Measurements from ENCODE around the gene KCNK3.

KCNK3 gene

DNA sequence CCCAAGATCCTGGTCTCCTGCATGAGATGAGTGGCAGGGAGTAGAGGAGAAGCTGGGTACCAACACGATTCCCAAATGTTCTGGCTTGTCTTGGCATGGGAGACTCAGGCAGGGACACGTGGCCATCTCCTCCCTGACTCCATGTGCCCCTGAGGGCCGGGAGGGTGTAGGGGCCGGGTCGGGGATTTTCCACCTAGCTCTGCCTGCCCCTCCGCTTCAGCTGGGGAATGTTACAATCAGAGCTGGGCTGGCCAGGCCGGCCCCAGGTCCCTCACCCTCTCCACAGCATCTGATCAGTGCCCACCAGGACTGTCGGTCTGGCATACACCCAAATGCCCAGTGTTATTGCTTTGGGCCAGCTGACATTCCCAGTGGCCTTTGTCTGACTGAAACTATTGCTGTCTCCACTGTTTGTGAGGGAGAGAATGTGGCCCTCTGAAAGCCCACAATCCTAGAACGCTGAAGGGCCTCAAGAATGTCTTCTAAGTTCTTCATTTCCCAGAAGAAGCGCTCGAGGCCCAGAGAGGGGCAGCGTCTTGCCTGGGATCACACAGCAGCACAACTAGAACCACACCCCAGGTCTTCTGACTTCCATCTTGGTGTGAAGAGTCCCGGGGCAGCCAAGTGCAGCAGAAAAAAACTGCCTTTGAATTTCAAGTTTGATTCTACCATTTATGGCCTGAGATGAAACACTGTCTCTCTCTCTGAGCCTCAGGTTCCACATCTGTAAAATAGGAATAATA lies 23.2 kb downstream of the KCNK3 start:
- DNase-seq = no peak

DNA sequence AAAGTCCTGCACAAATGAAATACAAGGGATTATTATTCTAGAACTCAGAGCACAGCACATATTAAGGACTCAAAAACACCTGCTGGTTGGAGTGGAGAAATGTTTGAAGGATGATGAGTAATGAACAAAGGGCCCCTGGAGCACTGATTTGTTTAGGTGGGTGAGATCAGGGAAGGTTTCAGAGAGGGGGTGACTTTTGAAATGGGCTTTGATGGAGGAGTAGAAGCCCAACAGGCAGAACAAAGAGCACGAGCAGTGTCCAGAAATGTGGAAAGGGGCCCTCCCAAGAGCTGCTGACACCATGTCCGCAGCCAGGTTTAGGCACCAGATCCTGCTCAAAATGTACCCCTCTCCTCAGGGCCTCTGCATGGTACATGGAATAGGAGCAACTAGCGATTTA lies 23.8 kb downstream of the KCNK3 start:
- DNase-seq = no peak

DNA sequence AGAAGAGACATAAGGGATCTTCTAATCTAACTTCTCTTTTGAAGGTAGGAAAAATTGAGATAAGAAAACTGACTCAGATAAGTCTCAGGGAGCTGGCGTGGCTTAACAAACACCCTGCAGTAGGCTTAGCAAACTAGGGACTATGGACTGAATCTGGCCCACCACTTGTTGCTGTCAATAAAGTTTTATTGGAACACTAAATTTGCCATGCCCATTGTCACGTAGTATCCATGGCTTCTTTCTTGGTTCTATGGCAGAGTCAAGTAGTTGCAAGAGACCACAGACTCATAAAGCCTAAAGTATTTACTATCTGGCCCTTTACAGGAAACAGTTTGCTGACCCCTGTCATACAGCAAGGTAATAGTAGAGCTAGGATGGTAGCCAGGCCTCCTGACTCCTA lies 24.2 kb downstream of the KCNK3 start:
- no peak for DNase-seq

DNA sequence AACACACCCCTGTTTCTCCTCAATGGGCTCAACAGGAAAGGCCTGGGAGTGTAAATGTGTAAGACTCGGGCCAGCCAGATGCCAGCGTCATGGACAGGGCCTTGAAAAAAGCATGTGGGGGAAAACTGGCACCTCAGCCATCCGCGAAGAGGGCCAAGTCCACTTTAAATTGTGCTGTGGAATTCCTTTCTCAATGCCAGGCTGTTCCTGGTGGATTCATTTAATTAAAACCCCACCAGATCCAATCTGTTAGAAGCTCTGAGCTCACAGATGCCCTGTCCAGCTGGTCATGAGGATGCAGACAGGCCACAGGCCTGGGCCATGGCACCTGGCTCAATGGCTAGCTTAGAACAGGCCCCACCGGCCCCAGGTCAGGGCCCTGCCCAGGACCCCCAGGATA lies 24.8 kb downstream of the KCNK3 start:
- DNase-seq = no peak

DNA sequence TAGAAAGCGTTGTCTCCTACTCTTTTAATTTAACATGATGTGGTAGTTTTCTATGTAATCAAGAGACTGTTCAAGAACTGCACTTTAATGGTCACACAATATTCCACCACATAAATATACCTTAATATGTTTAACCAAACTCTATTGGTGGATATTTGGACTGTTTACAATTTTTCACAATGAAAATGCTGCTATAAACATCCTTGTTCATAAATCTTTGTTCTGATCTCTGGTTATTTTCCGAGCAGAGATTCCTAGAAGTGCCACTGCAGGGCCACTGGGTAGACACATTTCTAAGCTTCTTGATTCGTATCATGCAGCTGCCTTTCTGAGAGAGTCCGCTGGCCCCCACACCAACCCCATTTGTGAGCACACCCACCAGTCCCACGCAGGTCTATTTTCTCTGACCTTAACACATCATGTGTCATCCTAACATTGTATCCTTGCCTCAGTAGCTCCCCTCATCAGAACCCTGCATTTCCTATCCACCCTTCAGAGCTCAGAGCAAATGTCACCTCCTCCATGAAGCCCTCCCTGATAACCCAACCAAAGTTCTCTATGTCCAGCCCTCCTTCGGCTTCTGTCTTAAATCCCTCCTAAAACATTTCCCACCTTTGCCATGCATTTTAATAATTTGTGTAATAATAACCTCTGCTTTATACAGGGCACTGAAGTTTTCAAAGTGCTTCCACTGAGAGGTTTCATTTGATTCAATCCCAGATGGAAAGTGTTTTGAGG lies 26.6 kb downstream of the KCNK3 start:
- no peak for DNase-seq

DNA sequence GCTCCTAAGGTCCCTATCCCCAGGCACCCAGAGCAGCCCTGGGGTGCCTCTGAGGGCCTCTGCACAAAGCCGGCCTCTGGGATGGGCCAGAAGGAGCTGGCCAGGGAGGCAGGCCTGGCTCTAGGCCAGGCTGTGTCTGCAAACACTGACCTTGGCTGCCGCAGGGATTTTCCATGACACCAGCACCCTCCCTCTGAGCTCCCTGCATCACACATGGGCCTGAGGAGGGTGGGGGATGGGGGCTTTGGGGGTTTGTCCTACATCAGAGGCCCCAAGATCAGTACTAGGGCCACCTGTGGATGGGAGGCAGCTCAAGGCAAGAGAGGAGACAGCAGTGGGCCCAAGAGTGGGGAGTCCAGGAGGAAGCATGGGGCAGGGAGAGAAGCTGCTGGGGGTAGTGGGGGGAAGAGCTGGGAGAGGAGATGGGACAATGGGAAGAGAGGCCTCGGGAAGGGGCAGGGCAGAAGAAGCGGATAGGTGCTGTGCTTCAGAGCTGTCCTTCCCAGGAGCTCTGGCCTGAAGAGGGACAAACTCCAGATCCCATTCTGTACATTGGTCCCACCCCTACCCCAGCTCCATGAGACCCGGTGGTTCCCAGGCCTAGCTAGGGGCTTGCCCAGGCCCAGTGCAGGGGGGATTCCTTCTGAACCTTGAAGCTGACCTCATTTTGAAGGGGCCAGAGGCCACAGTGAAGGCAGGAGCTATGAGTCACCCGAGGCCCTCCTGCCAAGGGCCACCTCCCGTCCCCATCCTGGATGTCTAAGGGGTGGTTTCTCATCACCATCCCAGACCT lies 28.0 kb downstream of the KCNK3 start:
- no peak for DNase-seq

DNA sequence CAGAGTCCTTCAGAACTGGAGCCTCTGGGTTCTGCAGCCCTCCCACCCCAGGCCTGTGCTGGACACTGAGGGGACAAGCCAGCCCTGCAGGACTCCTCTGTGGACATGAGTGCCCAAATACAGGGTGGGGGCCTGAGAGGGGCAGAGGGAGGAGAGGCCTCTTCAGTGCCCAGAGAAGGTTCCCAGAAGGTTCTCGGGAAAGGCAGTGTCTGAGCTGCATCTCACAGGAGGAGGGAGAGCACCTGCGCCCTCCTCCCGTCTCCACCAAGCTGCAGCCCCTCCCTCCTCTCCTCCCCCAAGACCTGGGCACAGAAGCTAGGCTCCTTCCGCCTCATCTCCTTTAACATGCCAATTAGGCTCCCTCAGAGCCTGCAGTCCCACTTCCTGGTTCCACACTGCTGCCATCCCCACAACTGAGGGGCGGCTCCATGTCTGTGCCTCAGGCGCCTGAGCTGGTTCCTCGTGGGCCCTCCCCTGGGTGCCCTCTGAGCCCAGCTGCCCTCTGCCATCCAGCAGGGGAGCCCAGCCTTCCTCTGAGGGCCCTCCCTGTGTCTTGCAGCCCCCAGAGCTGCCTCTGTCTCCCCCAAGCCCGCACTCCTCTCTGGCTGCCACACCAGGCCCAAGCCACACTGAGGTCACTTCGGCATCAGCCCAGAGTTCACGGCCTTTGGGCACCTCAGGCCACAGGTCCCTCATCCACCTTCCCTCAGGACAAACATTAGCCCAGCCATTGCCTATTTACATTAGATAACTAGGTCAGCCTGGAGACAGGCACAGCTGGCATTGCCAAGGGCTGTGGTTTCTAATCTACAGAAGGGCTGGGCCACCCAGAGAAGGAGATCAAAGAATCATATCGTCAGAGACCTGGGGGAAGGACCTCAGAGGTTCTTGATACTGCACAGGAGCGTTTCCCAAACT lies 28.9 kb downstream of the KCNK3 start:
- no peak for DNase-seq

DNA sequence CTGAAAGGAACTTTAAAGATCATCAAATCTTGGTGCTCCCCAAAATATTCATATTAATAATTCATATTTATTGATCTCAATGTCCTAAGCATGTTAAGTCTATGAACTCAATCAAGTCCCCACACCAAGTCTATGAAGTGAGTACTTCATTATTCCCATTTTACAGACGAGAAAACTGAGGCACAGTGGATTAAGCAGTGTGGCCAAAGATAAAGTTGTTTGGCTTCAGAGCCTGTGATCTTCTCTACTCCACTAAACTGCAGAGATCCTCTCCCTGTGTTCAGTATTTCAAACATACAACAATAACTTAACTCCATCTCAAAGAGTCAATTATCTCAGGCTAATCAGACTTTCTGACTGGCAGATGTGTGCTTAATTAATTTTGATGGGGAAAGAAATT lies 29.8 kb downstream of the KCNK3 start:
- no peak for DNase-seq

DNA sequence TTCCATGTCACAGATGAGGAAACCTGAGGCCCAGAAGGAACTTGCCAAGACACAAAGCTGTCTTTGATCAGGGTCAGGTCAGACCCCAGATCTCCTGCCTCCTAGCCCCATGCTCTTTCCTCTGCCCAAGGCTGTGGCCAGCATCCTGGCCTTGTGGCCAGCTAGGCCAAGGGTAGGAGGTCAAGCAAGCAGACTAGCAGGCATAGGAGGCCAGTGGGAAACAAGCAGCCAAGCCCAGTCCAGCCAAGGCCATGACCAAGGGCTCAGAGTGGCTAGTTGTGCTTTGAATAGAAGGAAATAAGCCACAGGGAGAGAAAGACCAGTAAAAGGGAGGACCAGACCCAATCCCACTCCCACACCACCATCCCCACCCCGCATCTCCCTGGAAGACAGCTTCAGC lies 30.4 kb downstream of the KCNK3 start:
- DNase-seq = no peak

DNA sequence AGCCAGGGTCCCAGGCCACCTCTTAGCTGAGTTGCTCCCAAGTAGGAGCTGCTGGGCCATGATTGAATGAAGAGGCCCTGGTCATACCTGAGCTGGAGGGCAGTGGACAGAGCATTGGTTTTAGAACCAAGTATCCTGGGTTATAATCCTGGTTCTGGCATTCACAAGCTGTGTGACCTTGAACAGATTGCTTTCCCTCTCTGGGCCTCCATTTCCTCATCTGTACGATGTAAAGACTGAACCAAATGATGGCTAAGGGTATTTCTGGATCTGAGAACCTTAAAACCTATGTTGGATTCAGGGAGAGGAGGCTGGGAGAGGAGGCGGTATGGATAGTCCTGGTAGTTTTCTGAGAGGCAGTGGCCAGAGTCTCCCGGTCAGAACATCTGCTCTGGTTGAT lies 31.0 kb downstream of the KCNK3 start:
- no peak for DNase-seq

DNA sequence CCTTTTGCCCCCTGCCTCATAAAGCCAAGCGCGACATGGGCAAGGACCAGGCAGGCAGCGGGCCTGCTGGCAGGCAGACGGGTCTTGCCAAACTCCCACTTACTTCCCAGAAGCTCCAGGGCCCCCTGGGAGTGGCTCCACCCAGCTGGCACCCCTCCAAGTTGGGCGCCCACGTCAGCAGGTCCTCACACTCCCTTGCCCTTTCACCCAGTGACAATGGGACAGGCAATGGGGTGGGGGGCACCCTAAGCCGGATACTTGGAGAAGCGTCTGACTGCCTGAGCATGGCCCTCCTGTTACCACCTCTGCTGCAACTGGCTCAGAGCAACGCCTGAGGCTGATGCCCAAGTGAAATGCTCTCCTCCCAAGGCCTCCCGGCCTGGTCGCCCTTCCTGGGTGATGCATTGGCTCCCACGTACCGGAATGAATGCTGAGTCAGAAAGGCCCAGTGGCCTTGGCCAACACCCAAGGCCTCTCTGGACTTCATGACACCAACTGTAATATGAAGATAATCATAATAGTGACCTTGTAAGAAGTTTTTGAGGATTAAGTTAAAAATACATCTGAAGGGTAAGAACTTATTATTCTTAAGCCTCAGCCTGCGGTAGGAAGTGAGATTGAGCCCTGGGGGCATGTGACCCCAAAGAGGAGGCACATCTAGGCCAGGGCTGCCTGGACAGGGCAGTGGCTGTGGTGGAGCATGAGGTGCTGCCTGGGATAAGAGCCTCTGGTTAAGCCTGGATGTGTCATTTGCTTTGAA lies 31.6 kb downstream of the KCNK3 start:
- DNase-seq = no peak

DNA sequence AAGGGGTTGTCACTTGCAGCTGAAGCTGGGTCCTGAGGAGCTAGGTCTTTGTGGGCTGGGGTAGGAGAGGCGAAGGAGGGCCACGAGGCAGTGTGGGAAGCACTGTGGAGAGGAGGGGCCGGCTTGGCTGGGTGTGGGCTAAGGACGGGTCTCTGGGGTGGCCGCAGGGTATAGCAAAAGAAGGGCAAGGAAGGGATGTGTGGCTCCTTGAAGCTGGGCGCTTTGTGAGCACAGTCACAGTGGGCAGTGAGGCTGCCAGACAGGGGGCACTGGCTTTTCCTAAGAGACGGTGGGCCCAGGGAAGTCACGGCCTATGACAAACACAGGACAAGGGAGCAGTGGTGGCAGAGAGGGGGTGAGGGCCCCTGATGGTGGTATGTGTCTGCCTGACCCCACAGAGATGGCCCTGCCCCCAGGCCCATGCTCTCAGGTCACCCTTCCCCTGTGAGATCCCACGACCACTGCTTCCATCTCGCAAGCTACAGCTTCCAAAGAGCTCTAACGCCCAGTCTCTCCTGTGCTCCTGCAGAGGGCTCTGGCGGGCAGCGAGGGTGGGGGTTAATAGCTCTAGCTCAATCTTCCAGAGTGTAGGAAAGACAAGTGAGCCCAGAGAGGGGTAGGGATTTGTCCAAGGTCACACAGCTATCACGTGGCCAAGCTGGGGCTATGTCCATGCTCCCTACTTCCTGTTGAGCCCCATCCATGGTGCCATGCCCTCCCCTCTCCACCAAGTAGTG lies 32.4 kb downstream of the KCNK3 start:
- no peak for DNase-seq

DNA sequence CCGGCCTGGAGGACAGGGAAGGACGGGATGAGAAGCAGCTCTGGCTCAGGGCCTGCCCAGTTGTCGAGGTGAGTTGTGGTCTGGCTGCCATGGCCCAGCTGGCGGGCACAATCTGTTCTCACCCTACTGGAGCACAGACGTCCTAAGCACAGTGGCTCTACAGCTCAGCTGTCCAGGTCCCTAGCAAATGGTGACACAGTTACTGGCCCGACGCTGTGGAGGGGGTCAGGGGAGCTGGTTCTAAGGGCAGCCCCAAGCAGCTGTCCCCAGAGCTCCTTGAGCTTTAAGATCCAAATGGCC lies 32.9 kb downstream of the KCNK3 start:
- no peak for DNase-seq

DNA sequence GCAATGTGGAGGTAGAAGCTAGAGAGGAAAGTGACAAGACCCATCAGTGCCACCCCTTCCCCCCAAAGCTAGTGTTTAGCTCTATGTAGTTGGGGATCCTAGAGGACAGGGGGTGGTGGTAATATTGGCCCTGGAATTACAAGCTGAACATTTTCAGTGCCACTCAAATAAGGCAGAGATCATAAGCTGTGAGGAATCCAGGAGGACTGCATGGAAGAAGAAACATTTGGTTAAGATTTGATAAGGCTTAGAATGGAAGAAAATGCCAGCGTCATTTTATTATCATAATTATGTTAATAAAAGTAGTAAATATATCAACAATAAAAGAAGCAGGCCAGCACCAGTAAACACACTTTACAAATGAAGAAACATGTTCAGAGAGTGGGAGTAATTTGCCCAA lies 33.7 kb downstream of the KCNK3 start:
- DNase-seq = no peak

DNA sequence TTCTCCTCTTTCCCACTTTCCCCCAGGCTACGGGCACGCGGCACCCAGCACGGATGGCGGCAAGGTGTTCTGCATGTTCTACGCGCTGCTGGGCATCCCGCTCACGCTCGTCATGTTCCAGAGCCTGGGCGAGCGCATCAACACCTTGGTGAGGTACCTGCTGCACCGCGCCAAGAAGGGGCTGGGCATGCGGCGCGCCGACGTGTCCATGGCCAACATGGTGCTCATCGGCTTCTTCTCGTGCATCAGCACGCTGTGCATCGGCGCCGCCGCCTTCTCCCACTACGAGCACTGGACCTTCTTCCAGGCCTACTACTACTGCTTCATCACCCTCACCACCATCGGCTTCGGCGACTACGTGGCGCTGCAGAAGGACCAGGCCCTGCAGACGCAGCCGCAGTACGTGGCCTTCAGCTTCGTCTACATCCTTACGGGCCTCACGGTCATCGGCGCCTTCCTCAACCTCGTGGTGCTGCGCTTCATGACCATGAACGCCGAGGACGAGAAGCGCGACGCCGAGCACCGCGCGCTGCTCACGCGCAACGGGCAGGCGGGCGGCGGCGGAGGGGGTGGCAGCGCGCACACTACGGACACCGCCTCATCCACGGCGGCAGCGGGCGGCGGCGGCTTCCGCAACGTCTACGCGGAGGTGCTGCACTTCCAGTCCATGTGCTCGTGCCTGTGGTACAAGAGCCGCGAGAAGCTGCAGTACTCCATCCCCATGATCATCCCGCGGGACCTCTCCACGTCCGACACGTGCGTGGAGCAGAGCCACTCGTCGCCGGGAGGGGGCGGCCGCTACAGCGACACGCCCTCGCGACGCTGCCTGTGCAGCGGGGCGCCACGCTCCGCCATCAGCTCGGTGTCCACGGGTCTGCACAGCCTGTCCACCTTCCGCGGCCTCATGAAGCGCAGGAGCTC lies 35.4 kb downstream of the KCNK3 start:
- DNase-seq = no peak

DNA sequence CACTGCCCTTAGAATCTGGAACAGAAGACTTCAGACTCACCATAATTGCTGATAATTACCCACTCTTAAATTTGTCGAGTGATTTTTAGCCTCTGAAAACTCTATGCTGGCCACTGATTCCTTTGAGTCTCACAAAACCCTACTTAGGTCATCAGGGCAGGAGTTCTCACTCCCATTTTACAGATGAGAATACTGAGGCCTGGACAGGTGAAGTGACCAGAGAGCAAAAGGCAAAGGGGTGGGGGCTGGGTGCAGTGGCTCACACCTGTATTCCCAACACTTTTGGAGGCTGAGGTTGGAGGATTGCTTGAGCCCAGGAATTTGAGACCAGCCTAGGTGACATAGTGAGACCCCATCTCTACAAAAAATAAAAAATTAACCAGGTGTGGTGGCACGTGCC lies 36.8 kb downstream of the KCNK3 start:
- no peak for DNase-seq

DNA sequence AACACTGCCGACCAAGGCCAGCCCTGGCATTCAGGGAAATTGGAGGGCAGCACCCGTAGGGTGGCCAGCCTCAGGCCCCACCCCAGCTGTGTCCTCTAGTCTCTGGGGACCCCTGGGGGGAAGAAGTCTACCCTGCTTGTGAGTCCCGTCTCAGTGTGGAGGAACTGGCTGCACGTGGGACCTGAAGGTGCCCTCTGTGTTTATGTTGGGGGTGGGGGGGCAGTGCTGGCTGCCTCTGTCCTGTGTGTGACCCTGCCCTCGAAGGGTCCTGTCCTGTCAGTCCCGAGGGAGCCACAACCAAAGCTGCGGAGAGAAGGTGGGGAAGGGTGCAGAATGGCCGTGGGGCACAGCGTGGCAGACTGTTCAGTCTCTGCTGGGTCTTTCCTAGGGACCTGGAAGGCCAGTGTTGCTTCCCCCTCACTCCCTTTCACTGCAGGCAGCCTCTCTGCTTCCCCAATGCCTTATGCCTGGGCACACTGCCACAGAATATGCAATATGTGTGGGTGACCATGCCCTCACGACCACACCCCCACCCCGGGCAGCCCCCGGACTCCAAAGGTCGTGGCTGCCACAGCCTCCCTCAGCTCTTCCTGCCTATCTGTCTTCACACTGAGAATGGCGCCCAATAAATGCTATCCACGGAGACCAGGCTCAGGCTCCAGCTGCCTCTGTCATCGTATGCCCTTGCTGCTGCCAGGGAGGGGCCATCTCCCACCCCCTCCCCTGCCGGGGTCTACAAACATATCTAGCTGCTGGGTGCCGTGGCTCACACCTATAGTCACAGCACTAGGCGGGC lies 38.2 kb downstream of the KCNK3 start:
- DNase-seq = no peak

DNA sequence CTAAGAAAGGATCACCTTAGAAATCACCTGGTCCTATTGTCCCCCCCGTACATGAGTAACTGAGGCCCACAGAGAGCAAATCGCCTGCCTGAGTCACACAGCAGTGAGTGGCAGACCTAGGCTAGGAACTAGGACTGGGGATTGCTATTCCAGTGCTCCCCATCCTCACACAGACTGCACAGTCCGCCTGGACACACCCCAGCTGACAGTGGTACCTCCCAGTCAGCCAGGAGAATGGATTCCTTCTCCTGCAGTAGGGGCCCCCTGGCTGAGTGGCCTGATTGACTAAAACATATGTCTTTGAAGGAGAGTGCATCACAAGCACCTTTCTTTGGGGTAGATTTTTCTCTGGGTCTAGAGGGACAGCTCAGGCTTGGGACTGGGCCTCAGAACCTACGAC lies 39.2 kb downstream of the KCNK3 start:
- DNase-seq = no peak

DNA sequence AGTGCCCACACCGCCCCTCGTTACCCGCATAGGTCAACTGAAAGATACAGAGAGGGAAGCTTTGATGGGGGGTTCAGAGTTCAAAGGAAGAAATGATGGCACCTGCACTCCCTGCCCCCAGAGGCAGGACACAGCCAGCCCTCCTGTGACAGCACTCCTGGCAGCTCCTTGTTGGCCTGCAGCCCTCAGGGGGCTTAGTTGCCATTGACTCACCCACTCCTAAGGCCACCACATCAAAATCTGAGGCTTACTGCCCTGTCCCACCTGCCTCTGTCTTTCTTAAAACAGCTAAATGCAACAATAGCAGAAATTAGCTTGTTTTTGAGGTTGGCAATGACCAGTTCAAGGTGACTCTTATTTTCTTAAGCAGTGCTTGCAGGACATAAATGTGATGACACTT lies 39.9 kb downstream of the KCNK3 start:
- DNase-seq = no peak

DNA sequence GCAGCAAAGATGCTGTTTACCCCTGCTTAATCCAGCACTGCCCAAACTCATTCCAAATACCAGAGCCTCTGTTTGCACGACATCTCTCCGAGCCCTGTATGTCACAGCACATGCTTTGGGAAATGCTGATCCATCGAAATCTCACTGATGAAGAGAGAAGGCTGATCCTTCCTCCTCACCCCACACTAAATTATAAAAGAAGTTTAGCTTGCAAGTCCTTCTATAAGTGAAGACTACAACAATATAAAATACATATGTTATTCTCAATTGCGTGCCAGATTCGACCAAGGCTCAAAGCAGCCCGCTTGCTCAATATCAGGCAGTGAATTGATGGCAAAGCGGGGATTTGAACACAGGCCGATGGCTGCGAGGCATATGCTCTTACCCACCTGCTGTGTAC lies 40.9 kb downstream of the KCNK3 start:
- no peak for DNase-seq
